Frontal cortex (tissue), 4 donors: Measurements from ENCODE around the gene PTPA. TPM values are rescaled to one million over a fixed set of nuclear protein-coding genes. Genes with fewer than 3 reads are reported as not detected.

Experiments used
- DNase-seq, 2 donors: peaks; one replicate each; pipeline ENCODE4 v3.0.0; 2012; ENCODE audit warnings: low spot score in 2 of 2
- FAIRE-seq: peaks from 2 replicates; lab custom pipeline; 2012; peaks lifted over from hg19 to GRCh38; lab: Jason Lieb, UNC
- total RNA-seq: library from RNA; depleted of rRNA; stranded (reverse); fragments of >200 nt; gene quantifications from one replicate; pipeline ENCODE4 v1.2.3, GENCODE V29; 2014
- donor health status: control.
- donor health status: control.
- donor health status: control.

PTPA gene
- total RNA-seq, 1 donor from 2014 or later, result 55.0 TPM

DNA sequence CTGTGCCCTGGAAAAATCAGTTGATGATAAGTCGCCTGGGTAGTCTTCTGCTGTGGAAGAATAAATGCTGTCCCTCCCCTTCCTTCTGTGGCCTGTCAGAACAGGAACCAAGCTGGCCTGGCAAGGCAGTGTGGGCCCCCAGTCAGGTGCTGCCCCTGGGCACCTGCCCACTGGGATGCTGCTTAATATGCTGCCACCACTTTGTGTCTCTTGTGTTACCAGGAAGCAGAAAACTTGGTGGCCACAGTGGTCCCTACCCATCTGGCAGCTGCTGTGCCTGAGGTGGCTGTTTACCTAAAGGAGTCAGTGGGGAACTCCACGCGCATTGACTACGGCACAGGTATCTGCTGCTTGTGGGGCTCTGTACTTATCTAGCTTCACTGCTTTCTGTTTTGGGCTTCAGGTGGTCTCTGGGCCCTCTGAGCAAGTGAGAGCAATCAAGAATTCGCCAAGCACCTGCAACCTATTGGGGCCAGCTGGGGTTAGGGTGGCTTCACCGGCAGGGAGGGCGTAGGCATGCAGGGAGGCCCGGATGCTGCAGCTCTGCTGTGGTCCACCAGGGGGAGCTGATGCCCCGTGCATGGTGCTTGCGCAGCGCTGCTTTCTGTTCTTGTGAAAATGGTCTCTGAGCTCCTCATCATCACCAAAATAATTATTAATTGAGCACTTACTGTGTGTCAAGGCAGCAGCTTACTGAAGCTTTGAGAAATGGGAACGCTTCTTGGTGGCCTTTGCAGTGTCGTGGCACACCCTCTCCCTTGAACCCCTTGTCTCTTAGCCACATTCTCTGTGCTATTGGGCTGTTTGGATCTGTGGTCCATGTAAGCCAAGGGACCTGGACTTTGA, 20.3 kb downstream of the PTPA start:
- FAIRE-seq (no peak), DNase-seq (peak in 1 of 2 donors; percentile 83)

GRCh38 chr9:129133082-129133481, 21.9 kb downstream of the PTPA start:
- no peak for DNase-seq
- no peak for FAIRE-seq

DNA sequence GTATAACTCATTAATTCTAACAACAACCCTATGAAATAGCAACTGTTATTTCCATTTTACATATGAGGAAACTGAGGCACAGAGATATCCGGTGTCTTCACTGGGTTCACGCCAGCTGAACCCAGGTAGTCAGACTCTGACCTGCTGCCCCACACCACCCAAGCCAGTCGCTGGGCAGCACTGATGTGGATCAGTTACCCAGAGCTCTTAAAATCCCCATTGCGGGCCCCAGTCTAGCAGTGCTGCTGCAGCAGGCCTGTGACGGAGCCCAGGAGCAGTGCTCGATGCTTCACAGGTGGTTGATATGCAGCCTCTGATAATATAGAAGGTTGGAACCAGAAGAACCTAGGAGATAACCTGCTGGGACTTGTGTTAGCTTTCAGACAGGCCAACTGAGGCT, 24.3 kb downstream of the PTPA start:
- no peak for FAIRE-seq

GRCh38 chr9:129136446-129137035, 25.3 kb downstream of the PTPA start:
- no peak for FAIRE-seq
- DNase-seq, result no peak

More for the DNA sequence above, 24.3 kb downstream of the PTPA start:
- DNase-seq, result no peak

DNA sequence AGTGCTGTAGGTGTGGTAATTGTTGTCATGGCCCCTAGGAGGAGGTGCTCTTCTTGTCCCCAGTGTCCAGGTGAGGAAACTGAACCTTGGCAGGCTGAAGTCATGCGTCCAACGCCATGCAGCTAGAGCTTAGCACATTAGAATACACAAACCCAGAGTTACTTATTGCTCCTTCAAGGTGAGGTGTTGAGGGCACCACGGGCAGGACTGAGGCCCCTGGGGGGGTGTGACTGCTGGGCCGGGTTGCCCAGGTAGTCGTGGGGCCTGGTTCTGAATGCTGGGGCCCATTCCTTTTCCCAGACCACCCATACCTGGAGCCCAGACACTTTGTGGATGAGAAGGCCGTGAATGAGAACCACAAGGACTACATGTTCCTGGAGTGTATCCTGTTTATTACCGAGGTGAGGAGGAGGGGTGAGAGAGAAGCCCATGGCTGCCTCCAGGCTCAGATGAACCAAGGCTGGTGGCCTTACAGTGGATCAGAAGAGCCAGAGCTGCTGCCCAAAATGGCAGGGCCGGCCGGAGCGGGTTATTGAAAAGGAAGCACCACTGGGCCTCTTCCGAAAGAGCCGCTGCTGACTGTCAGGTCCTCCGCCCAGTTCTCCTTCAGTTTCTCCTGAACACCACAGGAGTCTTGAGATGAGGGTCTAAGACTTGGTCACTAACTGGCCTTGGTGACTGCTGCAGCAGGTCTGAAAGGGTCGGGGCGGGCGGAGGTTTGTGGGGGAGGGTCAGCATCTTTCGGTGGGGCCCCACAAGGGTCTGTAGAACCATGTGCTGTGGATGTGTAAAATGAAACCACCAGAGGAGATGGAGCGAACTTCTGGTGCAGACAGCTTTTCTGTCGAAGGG, 26.3 kb downstream of the PTPA start:
- DNase-seq (no peak), FAIRE-seq (no peak)

DNA sequence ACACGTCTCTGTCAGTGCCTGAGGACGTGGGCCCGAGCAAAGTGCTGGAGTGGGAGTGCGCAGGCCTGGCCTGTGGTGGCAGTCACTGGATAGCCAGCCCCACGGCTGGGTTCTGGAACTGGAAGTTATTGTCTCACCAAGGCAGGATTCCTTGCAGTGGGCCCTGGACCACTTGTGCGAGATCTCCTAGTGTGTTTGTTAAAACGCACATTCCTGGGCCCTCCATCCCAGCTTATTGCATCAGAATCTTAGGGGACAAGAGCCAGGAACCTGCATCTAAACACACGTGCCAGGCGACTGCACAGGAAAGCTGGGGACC, 26.9 kb downstream of the PTPA start:
- FAIRE-seq, result no peak
- DNase-seq, result no peak

DNA sequence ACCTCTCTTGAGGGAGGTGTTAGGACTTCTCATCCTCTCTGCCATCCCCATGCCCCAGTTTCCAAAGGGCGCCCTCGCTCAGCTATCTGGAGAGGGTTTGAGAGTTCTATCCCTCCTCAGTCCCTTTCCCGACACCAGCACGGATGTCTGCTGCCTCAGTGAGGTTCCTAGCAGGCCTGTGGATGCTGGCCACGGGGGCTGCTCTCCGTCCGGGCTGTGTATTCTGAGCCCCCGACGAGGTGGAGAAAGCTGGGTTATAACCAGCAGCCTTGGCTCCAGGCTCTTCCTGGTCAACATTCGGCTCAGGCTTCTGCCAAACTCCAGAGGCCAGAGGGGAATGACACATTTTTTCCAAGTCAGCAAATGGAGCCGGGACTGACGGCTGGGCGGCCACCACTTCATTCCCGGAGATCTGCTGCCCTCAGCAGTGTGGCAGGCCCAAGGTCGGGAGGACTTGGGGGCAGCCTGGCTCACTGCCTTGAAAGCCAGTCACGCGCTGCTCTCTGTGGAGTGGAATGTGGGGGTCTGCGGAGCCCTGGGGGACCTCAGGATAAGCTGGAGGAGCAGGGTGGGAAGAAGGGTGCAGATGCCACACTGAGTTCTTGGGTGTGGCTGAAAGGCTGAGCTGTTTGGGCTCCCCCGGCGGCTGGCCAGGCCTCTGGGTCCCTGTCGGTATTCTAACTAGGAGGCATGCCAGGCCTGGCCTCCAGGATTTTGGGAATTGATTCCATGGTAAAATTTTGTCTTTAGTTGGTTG, 27.4 kb downstream of the PTPA start:
- no peak for DNase-seq
- no peak for FAIRE-seq

GRCh38 chr9:129139233-129139992, 28.2 kb downstream of the PTPA start:
- DNase-seq (peak; percentile 62 to 83), FAIRE-seq (peak; percentile 13)

DNA sequence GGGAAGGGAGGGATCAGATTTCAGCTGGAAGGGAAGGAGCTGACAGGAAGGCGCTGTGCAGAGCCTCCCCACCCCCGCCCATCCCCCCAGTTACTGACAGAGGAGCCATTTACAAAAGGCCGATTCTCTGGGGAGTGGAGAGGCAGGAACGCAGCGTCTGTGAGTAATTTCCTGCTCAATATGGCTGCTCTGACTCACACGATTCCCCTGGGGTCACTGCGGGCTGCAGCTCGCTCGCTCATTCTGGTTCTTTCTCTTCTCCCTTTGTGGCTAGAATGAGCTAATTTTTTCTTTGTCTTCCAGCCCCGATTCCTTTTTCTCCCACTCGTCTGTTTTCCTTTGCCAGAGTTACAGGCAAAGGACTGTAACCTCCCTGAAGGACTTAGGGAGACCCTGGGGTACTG, 28.8 kb downstream of the PTPA start:
- DNase-seq, result peak; percentile 74 to 84
- no peak for FAIRE-seq

GRCh38 chr9:129140397-129141065, 29.3 kb downstream of the PTPA start:
- no peak for FAIRE-seq

DNA sequence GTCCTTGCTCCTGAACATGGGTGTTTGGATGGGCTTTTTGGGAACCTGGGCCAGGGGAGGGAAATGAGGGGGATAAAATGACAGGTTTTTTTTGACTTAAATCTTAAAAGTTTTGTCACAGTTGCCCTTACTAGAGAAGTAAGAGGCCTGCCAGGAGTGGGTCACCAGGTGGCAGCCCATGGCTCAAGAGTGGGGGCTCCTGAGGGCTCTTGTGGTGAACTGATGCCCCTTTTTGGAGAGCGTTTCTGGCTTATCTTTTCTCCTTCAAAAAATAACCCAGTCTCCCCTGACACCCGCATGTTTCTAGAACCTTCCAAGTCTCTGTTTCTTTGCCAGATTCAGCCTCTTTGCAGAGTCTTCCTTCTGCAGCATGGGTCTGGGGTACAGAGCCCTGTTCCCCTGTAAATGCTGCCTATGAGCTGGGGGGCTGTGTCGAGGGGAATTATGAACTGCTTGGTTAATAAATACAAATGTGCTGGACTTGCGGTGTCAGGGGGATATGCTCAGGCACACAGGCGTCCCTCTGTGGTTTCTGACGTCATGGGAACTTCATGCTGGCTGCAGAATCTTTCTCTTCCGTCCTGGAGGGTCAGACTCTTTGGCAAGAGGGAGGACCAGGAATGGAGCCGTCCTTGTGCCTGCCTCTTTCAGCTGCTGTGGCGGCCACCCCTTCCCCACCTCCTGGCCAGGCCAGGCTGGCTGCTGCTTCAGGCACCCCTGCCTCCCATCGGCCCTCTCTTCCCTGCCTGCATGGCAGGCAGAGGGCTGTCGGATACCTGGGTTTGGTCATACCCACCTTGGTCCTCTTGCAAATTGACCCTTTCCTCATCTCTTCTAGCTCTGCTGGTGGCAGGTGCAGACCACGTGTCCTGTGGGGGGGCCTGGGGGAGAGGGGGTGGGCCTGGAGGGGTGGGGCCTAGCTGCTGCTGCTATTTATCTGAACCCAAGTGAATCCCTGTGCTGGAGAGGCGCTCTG, 30.1 kb downstream of the PTPA start:
- DNase-seq (no peak), FAIRE-seq (no peak)

More at GRCh38 chr9:129140397-129141065, 29.3 kb downstream of the PTPA start:
- no peak for DNase-seq

- DNase-seq (no peak), FAIRE-seq (no peak)
These were observed 31.1 kb downstream of the PTPA start for GRCh38 chr9:129142138-129142935.

- DNase-seq, result peak; percentile 70 to 90
- FAIRE-seq, result no peak
These were observed 32.1 kb downstream of the PTPA start for GRCh38 chr9:129143031-129143927.

DNA sequence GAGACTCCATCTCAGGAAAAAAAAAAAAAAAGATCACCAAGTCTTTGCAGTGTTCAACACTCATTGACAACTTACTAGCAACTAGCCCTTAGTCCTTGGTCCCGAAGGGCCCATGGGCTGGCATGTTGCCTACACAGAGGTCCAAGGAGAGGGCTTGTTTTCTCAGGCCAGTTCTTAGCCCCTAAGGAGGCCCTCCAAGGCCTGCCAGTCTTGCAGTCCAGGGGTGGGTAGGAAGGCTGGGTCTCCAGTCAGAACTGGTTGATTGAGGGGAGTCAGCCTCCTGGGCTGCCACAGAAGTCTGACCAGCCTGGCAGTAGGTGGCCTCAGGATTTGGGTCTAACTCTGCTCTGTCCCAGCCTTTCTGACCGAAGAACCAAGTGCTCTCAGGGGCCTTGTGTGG, 34.1 kb downstream of the PTPA start:
- FAIRE-seq (no peak), DNase-seq (no peak)

DNA sequence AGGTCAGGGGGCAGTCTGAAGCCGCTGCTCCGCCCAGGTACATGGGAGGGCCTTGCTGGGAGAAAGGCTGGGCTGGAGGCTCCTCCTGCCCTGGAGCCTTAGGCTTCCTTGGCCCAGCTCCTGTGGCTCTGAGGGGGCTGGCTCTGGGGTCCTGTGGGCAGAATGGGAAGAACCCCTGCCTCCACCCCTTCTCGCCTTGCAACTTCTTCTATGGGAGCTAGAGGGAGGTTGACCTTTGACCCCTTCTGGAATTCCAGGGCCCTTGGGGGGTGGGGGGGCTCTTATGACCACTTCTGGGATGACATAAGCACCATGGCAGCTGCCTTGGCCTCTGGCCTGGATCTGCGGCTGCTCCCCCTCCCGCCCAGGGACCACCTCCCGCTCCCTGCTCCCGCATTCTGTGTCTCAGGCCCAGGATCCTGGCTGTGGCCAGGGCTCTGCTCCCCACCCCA, 34.7 kb downstream of the PTPA start:
- DNase-seq, result peak in 1 of 2 donors; percentile 35
- FAIRE-seq, result no peak
